K562 (cell line): ENCODE data around the gene AGR2. TPM values are rescaled to one million over a fixed set of nuclear protein-coding genes. Genes with fewer than 3 reads are reported as not detected.

Experiments
- ATAC-seq: fragments of 200-7000 bp; cut with Tn5 transposase; 3 replicates; pipeline ENCODE4 v1.9.1; 2020; ENCODE audit warnings: moderate library complexity
- BruUV-seq: library from RNA; stranded (reverse); fragments of 400-500 nt; replicated peaks from 2 replicates; lab custom pipeline; 2021; lab: Mats Ljungman, UMichigan
- CTCF ChIA-PET: fragments of 300-600 bp; formaldehyde crosslinking; extraction: SDS; loops from one replicate; lab custom pipeline; 2021; ENCODE audit warnings: low intra/inter-chr PET ratio; lab: Yijun Ruan, JAX
- POLR2A ChIA-PET: fragments of 300-600, 350-650 bp; sonication (Branson Sonifier 250); formaldehyde crosslinking; extraction: SDS; loops from one replicate; lab custom pipeline; 2021; ENCODE audit warnings: antibody characterized with exemption, inconsistent platforms; lab: Yijun Ruan, JAX
- DNase-seq, 4 experiments: peaks; one replicate each; pipeline versions ENCODE4 v3.0.0 to v3.0.0-alpha.2; 2011 to 2018; ENCODE audit warnings: low spot score in 3 of 4, mixed read lengths in 3 of 4; ENCODE audit errors: extremely low read depth in 1 of 4
- FAIRE-seq: peaks from 2 replicates; lab custom pipeline; 2011; peaks lifted over from hg19 to GRCh38; lab: Jason Lieb, UNC
- H2AFZ ChIP-seq: 2 replicates; pipeline ENCODE4 v1.6.0; 2011; ENCODE audit warnings: low read depth, low read length, control low read depth, inconsistent platforms
- H3K27ac ChIP-seq: fragments of 200-600 bp; 3 replicates; pipeline ENCODE4 v1.8.0; 2011; ENCODE audit warnings: low read depth, mild to moderate bottlenecking, control low read depth, inconsistent platforms, low read length, moderate library complexity, mixed read lengths; ENCODE audit errors: extremely low read depth
- H3K27me3 ChIP-seq, 2 experiments: fragments of 300-600 bp in 1 of 2; 2 replicates in 1 of 2; 3 replicates in 1 of 2; pipeline versions ENCODE4 v1.6.0 to v1.8.0; 2011; ENCODE audit warnings: inconsistent platforms in 2 of 2, low read length in 2 of 2, mild to moderate bottlenecking in 1 of 2, mixed read lengths in 1 of 2, moderate library complexity in 1 of 2; ENCODE audit not compliant: control insufficient read depth in 2 of 2, insufficient read depth in 2 of 2
- H3K36me3 ChIP-seq: fragments of 300-600 bp; 3 replicates; pipeline ENCODE4 v1.8.0; 2011; ENCODE audit warnings: mild to moderate bottlenecking, low read length, inconsistent platforms; ENCODE audit not compliant: control insufficient read depth, insufficient read depth
- H3K4me1 ChIP-seq, 2 experiments: fragments of 200-600 bp in 1 of 2; replicated peaks in 1 of 2; 2 replicates in 1 of 2; 3 replicates in 1 of 2; pipeline versions ENCODE4 v1.5.1 to v1.8.0; 2011; ENCODE audit warnings: inconsistent platforms in 2 of 2, low read length in 2 of 2, mild to moderate bottlenecking in 1 of 2, mixed read lengths in 1 of 2, moderate library complexity in 1 of 2; ENCODE audit not compliant: control insufficient read depth in 2 of 2, insufficient read depth in 2 of 2
- H3K4me2 ChIP-seq: 2 replicates; pipeline ENCODE4 v1.6.1; 2011; ENCODE audit warnings: low read length, control low read depth, inconsistent platforms, mixed read lengths; ENCODE audit not compliant: insufficient read depth
- H3K4me3 ChIP-seq: fragments of 200-600 bp; sonication (generic), shearing (Covaris generic); 2 replicates; pipeline ENCODE4 v1.5.1; 2016; ENCODE audit warnings: control low read depth, inconsistent platforms
- H3K79me2 ChIP-seq: fragments of 200-600 bp; 3 replicates; pipeline ENCODE4 v1.8.0; 2011; ENCODE audit warnings: low read length, inconsistent platforms; ENCODE audit not compliant: control insufficient read depth, insufficient read depth
- H3K9ac ChIP-seq, 2 experiments: 2 replicates each; pipeline versions ENCODE4 v1.6.0 to v1.6.1; 2011; ENCODE audit warnings: low read depth in 2 of 2, low read length in 2 of 2, control low read depth in 1 of 2, inconsistent platforms in 1 of 2, mild to moderate bottlenecking in 1 of 2, mixed read lengths in 1 of 2; ENCODE audit not compliant: insufficient read depth in 1 of 2
- H3K9me1 ChIP-seq: one replicate; pipeline ENCODE4 v1.6.0; 2011; ENCODE audit warnings: inconsistent platforms, mild to moderate bottlenecking, low read length, moderate library complexity; ENCODE audit not compliant: control insufficient read depth, insufficient read depth
- H3K9me3 ChIP-seq: replicated peaks from 2 replicates; pipeline ENCODE4 v1.5.1; 2011; ENCODE audit warnings: low read depth, low read length, inconsistent platforms; ENCODE audit not compliant: control insufficient read depth, insufficient read depth
- H4K20me1 ChIP-seq: replicated peaks from 2 replicates; pipeline ENCODE4 v1.6.1; 2011; ENCODE audit warnings: low read length, inconsistent platforms, mixed read lengths; ENCODE audit not compliant: control insufficient read depth, insufficient read depth
- IFI16 ChIP-seq: fragments of 250-450 bp; sonication (Bioruptor Pico); IDR thresholded peaks from 2 replicates; pipeline ENCODE4 v2.1.2; 2022; ENCODE audit warnings: mild to moderate bottlenecking, inconsistent platforms
- TCF7L2 ChIP-seq: fragments of 150-350 bp; IDR thresholded peaks from 2 replicates; pipeline ENCODE4 v1.6.1; 2016; ENCODE audit warnings: low read depth, mild to moderate bottlenecking, low read length, moderate library complexity
- ZBTB17 ChIP-seq: fragments of 450-650 bp; formaldehyde crosslinking; IDR thresholded peaks from 2 replicates; pipeline ENCODE4 v1.4.0; 2020; ENCODE audit warnings: mild to moderate bottlenecking
- ZNF444 ChIP-seq: fragments of 250-450 bp; sonication (Bioruptor Pico); IDR thresholded peaks from 2 replicates; pipeline ENCODE4 v1.4.0; 2020; ENCODE audit warnings: mild to moderate bottlenecking, moderate library complexity
- ZNF76 ChIP-seq: fragments of 250-450 bp; sonication (Bioruptor Pico); IDR thresholded peaks from 2 replicates; pipeline ENCODE4 v1.4.0; 2020; ENCODE audit warnings: mild to moderate bottlenecking, moderate library complexity, borderline replicate concordance
- ZNF79 ChIP-seq: fragments of 250-450 bp; sonication (Bioruptor Pico); IDR thresholded peaks from 2 replicates; pipeline ENCODE4 v1.4.0; 2020; ENCODE audit warnings: low read depth, mild to moderate bottlenecking, moderate library complexity
- WGBS: fragments of 100-300 bp; shearing (Covaris generic); methylation state at CpG from one replicate; pipeline ENCODE4 v1.1.6; 2016; ENCODE audit warnings: low coverage, mixed read lengths; ENCODE audit not compliant: insufficient coverage; ENCODE audit errors: missing lambda C conversion rate; 5-methylcytosine and 5-hydroxymethylcytosine counted together
- in situ Hi-C: fragments of 300-500 bp; cut with MboI; formaldehyde crosslinking; loops from 4 replicates; pipeline ENCODE4 v1.15.0; 2018; ENCODE audit warnings: inconsistent platforms, mixed read lengths
- intact Hi-C: fragments of 100-400 bp; cut with micrococcal nuclease; formaldehyde crosslinking; loops from 2 replicates; pipeline ENCODE4 v1.14.2; 2022
- polyA plus RNA-seq, 8 experiments: library from polyadenylated mRNA; depleted of rRNA in 4 of 8; stranded (reverse) in 5 of 8; unstranded in 3 of 8; fragments of >200 nt; fragmentation: Nextera tagmentation in 2 of 8; fragmentation: Illumina TruSeq in 1 of 8; extraction: Ambion mirVana in 2 of 8; extraction: Trizol in 1 of 8; gene quantifications; 2 replicates each; pipeline versions ENCODE4 v1.2.1 to v1.2.3, GENCODE V29; 2011 to 2014; ENCODE audit warnings: inconsistent platforms in 1 of 8, missing spikeins in 1 of 8
- total RNA-seq, 7 experiments: library from RNA; depleted of rRNA in 6 of 7; stranded (reverse); fragments of >200 nt in 6 of 7; fragmentation: Illumina TruSeq in 2 of 7; extraction: Trizol in 2 of 7; gene quantifications; 2 replicates each; pipeline versions ENCODE4 v1.2.1 to v1.2.3, GENCODE V29; 2011 to 2021; ENCODE audit warnings: low replicate concordance in 1 of 7
- TF ChIP-seq, protein P1 (sequence below): IDR thresholded peaks from 2 replicates; pipeline ENCODE4 v1.6.1; 2014; ENCODE audit warnings: antibody characterized with exemption

The AGR2 gene
- total and polyA plus RNA-seq, 9 of the 15 experiments (the other 6 are each of a cell fraction or from before 2014, with no cell fraction given): 0.66 TPM; not detected in 8

GRCh38 chr7:16786257-16786656 lies 18.5 kb downstream of the AGR2 start:
- in situ Hi-C loops: no loop called here
- Histone ChIP-seq H4K20me1 (no peaks in the 10 kb centered on the region), H3K9me3 (no peaks in the 10 kb centered on the region), H3K27me3 (no peaks in the 10 kb centered on the region), H3K27ac (no peak overlapping the region), H3K4me2 (no peak overlapping the region), H3K9ac (no peak overlapping the region), H3K9me1 (no peaks in the 10 kb centered on the region), H3K36me3 (peaks cover 7% of the 10 kb centered on the region; the same call in 2 of the 3 replicates), H3K4me3 (no peak overlapping the region), H3K79me2 (no peaks in the 10 kb centered on the region), H2AFZ (no peak overlapping the region), H3K4me1 (no peaks in the 10 kb centered on the region)
- ChIA-PET POLR2A (interaction anchor here (1.5 kb wide), 1 partner anchor 58 kb away, joined by 3 read pairs; no protein-coding TSS in a partner anchor), CTCF (no interaction called here)
- BruUV-seq: no TSS peak
- TF ChIP-seq ZNF444 (CRISPR knock-in tag) (no peak), ZNF76 (no peak), TCF7L2 (no peak), IFI16 (no peak), ZNF79 (CRISPR knock-in tag) (no peak), ZBTB17 (no peak)
- TF ChIP-seq, protein P1, sequence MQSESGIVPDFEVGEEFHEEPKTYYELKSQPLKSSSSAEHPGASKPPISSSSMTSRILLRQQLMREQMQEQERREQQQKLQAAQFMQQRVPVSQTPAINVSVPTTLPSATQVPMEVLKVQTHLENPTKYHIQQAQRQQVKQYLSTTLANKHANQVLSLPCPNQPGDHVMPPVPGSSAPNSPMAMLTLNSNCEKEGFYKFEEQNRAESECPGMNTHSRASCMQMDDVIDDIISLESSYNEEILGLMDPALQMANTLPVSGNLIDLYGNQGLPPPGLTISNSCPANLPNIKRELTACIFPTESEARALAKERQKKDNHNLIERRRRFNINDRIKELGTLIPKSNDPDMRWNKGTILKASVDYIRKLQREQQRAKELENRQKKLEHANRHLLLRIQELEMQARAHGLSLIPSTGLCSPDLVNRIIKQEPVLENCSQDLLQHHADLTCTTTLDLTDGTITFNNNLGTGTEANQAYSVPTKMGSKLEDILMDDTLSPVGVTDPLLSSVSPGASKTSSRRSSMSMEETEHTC: no peak
- DNase-seq (no peak), ATAC-seq (no peak), FAIRE-seq (no peak)
- intact Hi-C loops: no loop called here
- WGBS: 61% methylated on average over 4 of the region's 4 CpGs
